ENCODE data around the gene CDH4. TPM values are rescaled to one million over a fixed set of nuclear protein-coding genes. Genes with fewer than 3 reads are reported as not detected.
A peak's percentile ranks its signal among the peaks of the same experiment; 100 is the strongest.

The CDH4 gene
- total and polyA plus RNA-seq, 7 donors, result under 0.01 to 0.06 TPM; not detected in 5

- Histone ChIP-seq H3K36me3 (no peaks in the 10 kb centered on the region), H3K9me3 (no peaks in the 10 kb centered on the region), H3K4me3 (no peak overlapping the region), H3K27me3 (peaks cover 0 to 28% (median 0%) of the 10 kb centered on the region in 3 donors), H3K27ac (no peak overlapping the region), H3K4me1 (no peaks in the 10 kb centered on the region)
- TF ChIP-seq POLR2AphosphoS5 (IDR thresholded peaks at IDR 0.05) (no peak), EP300 (IDR thresholded peaks at IDR 0.05) (no peak), CTCF (IDR thresholded peaks at IDR 0.05) (no peak), POLR2A (IDR thresholded peaks at IDR 0.05) (no peak)
- peak; percentile 57 for DNase-seq
- 78 to 86% methylated on average over 14 of the region's 14 CpGs for WGBS, 2 donors
- intact Hi-C loops (cut with DNase I), result no loop called here
Observed at GRCh38 chr20:61767761-61768494, 515.9 kb downstream of the CDH4 start.

GRCh38 chr20:61768571-61769285, 516.7 kb downstream of the CDH4 start:
- peak; percentile 47 for DNase-seq

GRCh38 chr20:61769286-61769832, 517.3 kb downstream of the CDH4 start:
- 87% methylated on average over 11 of the region's 11 CpGs for whole genome bisulfite sequencing, 2 donors
- intact Hi-C loops (cut with DNase I), result no loop called here
- Histone ChIP-seq H3K36me3 (no peaks in the 10 kb centered on the region), H3K4me3 (no peak overlapping the region), H3K9me3 (no peaks in the 10 kb centered on the region), H3K4me1 (no peaks in the 10 kb centered on the region), H3K27me3 (peaks cover 0 to 21% (median 0%) of the 10 kb centered on the region in 3 donors), H3K27ac (no peak overlapping the region)
- no peak for TF ChIP-seq CTCF (IDR thresholded peaks at IDR 0.05)
- no peak for TF ChIP-seq POLR2A (IDR thresholded peaks at IDR 0.05)
- no peak for TF ChIP-seq POLR2AphosphoS5 (IDR thresholded peaks at IDR 0.05)
- TF ChIP-seq EP300 (IDR thresholded peaks at IDR 0.05), result no peak
- peak; percentile 44 for DNase-seq

More at GRCh38 chr20:61768571-61769285, 516.7 kb downstream of the CDH4 start:
- no peak overlapping the region for H3K4me3 ChIP-seq
- no peaks in the 10 kb centered on the region for H3K36me3 ChIP-seq
- H3K9me3 ChIP-seq, result no peaks in the 10 kb centered on the region
- 63 to 78% methylated on average over 16 of the region's 16 CpGs for WGBS, 2 donors
- intact Hi-C loops (cut with DNase I), result no loop called here
- no peak overlapping the region for H3K27ac ChIP-seq
- H3K4me1 ChIP-seq, result no peaks in the 10 kb centered on the region
- TF ChIP-seq CTCF (IDR thresholded peaks at IDR 0.05) (no peak), EP300 (IDR thresholded peaks at IDR 0.05) (no peak), POLR2AphosphoS5 (IDR thresholded peaks at IDR 0.05) (no peak), POLR2A (IDR thresholded peaks at IDR 0.05) (no peak)
- H3K27me3 ChIP-seq, result peaks cover 0 to 20% (median 0%) of the 10 kb centered on the region in 3 donors

- Histone ChIP-seq H3K27ac (no peak overlapping the region), H3K36me3 (no peaks in the 10 kb centered on the region), H3K9me3 (no peaks in the 10 kb centered on the region), H3K27me3 (peaks cover 0 to 17% (median 0%) of the 10 kb centered on the region in 3 donors), H3K4me1 (no peaks in the 10 kb centered on the region), H3K4me3 (no peak overlapping the region)
- no peak for TF ChIP-seq POLR2AphosphoS5 (IDR thresholded peaks at IDR 0.05)
- no peak for TF ChIP-seq EP300 (IDR thresholded peaks at IDR 0.05)
- no peak for TF ChIP-seq POLR2A (IDR thresholded peaks at IDR 0.05)
- no peak for TF ChIP-seq CTCF (IDR thresholded peaks at IDR 0.05)
- peak; percentile 37 for DNase-seq
- intact Hi-C loops (cut with DNase I), result no loop called here
- 82 to 91% methylated on average over 16 of the region's 16 CpGs for WGBS, 2 donors
Observed at GRCh38 chr20:61770113-61770585, 518.1 kb downstream of the CDH4 start.

All from sigmoid colon (tissue), 7 donors.